HTERT RPE-1 (cell line): ENCODE measurements around the gene UGT1A8.

Source experiments
- in situ Hi-C: fragments of 300-500 bp; cut with MboI; formaldehyde crosslinking; loops from 4 replicates; pipeline ENCODE4 v1.14.3; 2020; ENCODE audit warnings: low sequenced_read_pairs

The UGT1A8 gene

DNA sequence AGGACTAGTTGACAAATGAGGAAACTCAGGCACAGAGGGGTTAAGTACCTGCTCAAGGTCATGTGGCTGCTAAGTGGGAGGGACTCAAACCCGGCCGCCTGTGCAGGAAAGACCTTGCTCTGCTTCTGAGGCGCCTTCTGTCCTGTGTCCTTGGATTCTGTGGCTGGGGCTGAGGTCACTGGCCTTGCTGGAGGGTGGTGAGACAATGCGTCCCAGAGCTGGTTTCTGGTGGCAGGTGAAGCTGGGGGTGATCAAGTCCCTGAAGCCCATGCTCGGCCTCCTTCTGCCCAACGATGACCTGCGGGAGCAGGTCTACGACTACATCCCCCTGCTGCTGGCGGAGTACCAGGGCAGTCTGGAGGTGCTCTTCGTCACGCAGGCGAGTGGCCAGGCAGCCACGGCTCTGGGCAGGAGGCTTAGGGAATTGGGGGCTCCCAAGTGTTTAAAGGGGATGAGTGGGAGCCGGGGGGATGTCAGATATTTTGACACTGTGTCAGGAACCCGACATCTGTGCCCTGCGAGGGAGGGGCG is 176.8 kb downstream of the UGT1A8 start:
- in situ Hi-C loops = no loop called here

DNA sequence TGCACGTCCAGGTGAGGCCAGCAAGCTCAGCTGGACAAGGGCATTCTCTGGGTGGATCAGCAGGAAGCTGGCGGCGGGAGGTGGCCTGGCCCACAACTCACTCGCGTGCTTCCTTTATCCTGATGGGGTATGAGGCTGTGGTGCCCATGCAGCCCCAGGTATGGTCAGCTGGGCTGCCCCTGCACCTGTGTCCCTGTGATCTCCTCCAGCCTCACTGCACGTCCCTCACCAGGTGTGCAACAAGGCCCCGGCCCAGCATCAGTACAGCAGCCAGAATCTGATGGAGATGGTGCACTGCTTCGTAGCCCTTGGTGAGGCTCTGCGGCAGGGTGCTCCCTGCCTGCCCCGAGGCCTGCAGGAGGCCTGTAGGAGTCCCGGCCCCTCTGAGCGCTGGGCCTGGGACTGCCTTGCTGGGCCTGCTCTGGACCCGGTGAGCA is 178.3 kb downstream of the UGT1A8 start:
- in situ Hi-C loops = no loop called here

DNA sequence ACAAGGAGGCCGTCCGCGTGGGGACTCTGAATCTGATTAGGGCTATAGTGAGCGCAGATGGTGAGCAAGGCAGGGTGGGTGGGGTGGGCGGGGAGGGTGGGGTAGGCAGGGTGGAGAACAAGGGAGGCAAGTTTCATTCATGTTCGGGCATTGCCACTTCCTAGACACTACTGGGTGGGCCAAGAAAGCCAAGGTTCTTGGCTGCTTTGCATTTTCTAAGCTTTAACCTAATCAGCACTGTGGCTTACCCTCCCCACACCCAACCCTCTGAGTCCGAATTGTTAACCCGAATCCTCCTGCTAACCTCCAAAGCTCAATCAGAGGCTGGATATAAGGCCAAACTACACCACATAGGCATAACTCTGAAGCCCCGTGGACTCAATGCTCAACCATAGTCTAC is 178.8 kb downstream of the UGT1A8 start:
- in situ Hi-C loops = no loop called here

DNA sequence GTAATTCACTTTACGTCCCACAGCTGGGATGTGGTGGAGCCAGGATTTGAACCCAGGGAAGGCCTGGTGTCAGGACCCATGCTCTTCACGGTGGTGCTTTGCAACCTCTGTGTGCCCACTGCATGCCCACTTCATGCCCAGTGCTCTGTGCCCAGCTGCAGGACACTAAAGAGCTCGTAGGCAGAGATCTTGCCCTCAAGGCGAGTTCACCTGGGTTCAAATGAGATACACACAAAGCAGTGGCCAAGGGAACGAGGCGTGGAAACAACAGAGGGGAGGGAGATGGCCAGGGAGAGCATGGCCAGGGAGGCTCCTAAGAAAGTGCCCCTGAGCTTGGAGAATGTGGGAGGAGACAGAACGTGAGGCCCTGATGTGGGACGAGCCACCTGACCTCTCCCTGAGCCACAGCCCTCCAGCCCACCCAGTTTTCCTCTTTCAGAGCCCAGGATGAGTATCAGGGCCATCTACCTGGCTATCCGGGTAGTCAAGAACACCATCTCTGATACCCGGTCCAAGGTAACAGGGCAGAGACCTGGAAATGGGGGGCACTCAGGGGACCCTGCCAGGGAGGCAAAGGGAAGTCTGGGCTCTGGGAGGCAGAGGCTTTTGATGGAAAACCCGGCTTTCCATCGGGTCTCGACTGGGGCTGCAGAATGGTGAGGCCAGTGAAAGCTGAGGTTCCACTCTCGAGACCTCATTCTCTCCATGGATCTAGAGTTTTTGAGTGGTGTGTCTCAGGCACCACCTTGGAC is 181.1 kb downstream of the UGT1A8 start:
- in situ Hi-C loops = no loop called here

DNA sequence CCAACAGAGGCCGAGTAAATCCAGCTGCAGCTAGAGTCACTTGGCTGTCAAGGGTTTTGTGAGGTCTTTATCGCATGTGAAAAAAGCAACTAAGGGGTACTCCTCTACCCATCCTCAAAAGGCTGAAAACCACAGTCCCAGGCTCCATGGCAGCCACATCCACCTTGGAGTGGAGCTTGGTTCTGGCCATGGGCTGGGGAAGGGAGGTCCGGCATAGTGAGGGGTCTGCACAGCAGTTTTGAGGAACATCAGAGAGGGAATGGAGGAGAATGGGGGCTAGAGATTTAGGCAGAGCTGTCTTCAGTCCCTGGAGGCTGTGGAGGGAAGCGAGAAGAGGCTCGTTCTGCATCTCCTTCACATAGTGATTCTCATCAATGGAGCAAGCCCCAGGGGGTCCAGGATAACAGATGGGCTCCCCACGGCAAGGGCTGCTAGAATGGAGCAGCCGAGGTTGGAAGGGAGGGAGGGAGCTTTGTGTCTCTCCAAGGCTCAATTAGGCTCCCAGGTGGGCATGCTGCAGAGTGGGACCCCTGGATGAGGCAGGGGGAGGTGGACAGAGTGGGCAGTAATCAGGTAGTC is 181.7 kb downstream of the UGT1A8 start:
- in situ Hi-C loops = no loop called here

DNA sequence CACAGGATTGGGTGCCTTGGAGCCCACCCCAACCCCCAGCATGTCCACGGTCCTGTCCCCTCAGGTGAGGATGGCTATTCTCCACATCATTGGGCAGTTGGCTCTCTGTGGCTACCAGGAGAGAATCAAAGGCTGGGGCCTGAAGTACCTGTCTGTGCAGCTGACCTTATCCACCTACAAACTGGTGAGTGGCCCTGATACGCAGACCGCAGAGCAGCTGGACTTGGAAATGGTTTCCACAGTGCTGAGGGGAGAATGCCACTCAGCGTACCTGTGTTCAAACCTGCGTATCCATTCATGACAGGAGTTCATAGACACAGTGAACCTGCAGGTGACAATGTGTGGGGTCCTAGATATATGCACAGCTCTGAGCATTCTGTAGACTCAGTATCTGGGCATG is 182.3 kb downstream of the UGT1A8 start:
- in situ Hi-C loops = no loop called here

DNA sequence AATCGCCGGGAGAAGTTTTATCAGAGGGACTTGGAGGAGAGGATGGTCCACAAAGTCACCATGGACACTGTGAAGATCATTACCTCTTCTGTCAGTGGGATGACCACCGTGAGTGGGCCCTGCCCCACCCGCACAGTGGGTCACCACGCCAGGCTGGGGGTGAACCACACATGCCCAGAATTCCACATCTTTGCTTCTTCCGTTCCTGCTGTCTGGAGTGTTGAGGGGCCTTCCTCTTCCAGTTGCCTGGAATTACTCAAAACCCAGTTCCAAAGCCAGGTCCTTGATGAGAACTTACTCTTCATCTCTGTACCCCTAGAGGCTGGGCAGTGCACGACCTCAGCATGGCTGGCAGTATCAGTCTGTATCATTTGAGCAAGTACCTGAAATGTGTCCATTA is 182.8 kb downstream of the UGT1A8 start:
- in situ Hi-C loops = no loop called here

DNA sequence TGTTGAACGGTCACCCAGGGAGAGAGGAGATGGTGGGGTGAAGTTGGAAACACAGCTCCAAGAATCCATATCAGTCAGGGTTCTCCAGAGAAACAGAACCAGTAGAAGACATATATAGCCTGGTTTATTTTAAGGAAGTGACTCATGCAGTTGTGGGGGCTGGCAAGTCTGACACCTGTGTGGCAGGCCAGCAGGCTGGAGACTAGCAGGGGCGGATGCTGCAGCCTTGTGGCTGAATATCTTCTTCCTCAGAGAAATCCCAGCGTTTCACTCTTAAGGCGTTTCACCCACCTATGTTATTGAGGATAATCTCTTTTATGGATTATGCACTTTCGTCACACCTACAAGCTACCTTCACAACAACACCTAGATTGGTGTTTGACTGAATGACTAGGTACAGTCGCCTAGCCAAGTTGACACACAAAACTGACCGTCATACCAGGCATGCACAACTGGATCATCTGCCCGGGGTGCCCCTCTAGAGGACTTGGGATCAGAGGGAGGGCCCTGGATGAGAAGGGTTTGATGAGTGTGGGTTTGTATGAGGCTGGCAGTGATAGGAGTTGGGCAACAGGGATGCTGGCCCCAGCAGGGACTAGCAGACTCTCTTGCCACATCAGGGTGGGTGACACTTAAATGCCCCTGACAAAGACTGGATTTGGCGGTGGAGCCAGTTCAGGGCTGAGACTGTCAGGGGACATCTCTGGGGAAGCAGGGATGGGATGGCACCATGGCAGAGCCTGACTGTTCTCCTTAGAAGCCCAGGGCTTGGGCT is 184.1 kb downstream of the UGT1A8 start:
- in situ Hi-C loops = no loop called here

DNA sequence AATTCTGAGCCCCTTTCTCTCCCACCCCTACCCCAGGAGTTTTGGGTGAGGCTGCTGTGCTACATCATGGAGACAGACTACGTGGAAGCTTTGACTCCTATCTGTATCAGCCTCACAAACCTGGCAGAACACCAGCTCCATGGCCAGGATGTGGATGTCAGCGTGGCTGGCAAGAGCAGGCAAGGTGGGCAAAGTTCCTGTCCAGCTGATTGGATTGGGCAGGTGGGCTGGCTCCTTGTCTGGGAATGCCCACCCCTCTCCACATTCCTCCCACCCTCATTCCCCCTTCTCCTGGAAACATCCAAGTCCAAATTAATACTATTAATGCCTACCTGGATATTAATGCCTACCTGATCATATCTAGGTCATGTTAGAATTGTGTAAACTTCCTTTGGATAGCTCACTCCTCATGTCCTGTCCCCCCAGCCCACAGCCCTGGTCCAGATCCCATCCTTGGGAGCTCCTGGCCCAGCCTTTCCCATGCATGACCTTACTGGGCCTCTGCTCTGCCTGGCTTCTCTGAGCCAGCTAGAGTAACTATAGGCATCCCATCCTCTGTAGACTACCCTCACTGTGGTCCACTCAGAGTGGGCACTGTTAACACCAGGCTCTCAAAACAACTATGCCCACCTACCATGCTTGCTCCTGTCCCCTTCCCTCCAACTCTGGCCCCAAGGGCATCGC is 184.8 kb downstream of the UGT1A8 start:
- in situ Hi-C loops = no loop called here

DNA sequence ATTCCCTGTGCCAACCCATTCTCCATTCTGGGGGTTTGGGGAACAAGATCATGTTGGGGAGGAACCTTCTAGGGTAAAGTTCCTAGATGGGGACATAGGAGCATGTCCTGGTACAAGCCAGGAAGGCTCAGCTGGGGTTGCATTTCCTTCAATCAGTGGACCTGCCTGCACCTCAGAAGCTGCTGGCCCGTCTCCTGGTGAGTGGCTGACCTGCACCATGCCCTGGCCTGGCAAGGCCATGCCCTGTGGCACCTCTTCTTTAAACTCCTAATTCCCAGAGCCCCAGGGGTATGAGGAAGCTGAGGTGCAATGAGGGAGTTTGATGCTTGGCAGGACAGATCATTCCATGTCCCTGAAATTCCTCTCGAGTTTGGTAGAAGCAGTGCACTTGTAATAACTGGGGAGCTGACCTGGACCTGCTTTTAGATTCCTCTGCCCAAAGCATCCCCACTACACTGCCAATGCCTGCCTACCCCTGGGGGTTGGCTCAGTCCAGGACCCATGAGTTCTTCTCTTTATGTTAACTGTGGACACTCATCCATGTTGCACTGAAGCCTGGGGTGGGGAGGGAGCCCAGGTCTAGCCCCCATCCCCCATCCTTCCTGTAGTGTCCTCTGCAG is 186.0 kb downstream of the UGT1A8 start:
- in situ Hi-C loops = no loop called here

DNA sequence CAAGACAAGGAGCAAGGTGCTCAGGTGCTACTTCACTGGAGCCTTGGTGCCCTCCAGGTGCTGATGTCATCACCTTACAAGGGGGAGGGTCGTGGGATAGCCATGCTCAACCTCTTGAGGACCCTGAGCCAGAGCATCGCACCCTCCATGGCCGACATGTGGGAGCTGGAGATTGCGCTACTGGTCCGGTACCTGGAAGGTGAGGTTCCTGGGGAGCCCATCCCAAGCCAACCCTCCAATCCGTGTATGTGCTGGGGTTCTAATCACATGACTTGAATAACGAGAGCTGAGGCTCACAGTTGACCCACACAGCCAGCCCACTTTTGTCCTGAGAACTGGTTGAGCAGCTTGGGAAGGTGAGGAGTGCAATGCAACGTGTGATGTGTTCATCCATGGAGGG is 186.6 kb downstream of the UGT1A8 start:
- in situ Hi-C loops = no loop called here

DNA sequence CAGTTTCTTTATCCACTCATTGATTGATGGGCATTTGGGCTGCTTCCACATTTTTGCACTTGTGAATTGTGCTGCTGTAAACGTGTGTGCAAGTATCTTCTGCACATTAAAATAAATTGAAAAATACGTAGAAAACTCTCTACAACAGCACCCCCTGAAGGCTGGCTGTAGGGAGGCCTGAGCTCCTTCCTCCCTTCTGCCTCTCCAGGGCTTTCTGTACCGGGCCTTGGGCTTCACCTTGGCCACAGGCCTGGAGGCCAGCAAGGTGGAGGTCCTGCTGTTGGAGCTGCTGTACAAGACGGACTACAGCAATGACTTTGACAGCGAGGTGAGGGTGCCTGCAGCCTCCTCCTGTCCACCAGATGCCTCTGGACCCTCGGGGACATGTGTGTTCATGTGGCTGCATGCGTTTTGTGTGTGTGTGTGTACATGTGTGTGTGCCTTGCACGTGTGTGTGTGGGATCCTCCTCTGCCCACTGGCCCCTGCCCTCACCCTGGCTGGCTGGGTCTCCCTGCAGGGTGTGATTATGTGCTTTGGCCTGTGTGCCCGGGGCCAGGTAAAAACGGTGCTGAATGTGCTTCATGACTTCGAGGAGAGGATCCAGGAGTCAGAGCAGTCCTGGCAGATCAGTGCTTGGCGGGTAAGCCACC is 189.9 kb downstream of the UGT1A8 start:
- in situ Hi-C loops = no loop called here

DNA sequence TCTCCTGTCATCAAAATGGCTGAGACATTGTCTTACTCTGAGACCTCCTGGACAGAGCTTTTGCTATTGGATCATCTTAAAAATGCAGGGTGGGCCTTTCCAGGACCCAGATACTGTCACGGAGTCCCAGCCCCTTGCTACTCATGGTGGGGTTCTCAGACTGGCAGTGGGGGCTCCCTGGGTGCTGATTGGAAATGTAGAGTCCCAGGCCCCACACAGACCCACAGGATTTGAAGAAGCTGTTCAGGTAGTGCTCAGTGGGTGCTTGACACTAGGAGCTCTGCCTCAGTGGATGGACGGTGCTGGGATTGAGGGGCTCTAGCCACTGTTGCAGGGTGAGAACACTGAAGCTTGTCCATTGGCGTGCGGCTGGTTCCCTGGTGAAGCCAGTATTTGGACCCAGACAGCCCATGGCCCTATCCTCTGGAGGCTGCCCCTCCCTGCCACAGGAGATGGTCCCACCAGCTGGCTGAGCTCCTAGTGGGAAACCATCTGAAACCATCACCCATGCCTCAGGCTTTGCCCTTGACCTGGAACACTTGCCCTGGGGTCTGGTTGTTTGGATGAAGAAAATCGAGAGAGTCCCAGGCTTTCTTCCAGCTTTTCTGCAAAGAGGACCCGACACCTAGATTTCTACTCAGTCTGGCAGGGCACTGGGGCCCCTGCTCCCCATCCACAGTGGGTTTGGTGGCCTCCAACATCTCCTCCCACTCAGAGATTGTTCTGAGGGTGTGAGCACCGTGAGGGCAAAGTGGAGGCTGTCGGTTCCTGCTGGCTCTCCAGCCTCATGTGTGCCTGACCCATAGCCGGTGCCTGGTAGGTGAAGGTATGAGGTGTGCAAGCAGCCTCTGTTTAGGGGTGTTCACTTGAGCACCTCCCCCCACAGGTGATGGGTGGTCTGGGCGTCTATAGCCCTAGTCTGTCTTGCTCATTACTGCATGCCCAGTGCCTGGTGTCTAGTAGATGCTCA is 190.8 kb downstream of the UGT1A8 start:
- in situ Hi-C loops = no loop called here

DNA sequence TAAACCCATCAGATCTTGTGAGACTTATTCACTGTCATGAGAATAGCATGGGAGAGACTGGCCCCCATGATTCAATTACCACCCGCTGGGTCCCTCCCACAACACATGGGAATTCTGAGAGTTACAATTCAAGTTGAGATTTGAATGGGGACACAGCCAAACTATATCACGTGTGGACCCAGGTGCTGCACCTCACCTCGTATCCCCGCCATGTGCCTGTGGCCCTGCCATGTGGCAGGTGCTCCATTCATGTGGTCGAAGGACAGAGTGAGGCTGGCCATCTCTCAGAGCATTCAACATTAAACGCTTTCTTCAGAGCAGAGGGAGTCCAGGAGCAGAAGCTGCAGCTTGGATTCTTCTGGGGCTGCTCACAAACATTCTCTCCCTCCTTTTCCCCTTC is 193.0 kb downstream of the UGT1A8 start:
- in situ Hi-C loops = no loop called here

DNA sequence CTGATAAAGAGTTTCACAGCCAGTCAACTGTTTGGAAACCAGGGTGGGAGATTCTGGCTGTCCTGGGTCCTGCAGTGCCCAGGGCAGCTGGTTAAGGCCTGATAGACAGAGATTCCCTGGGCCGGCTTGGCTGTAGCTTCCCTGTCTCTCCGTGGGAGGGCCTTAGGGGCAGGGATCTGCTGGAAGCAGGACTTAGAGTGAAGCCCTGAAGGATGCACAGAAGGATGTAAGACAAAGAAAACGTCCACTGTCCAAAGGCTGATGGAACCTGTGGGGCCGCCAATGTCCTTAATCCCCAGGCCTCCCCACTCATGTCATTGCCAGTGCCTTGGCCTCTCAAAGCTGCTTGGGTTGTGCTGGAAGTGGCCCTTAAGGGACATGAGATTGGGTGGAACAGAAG is 193.7 kb downstream of the UGT1A8 start:
- in situ Hi-C loops = no loop called here

DNA sequence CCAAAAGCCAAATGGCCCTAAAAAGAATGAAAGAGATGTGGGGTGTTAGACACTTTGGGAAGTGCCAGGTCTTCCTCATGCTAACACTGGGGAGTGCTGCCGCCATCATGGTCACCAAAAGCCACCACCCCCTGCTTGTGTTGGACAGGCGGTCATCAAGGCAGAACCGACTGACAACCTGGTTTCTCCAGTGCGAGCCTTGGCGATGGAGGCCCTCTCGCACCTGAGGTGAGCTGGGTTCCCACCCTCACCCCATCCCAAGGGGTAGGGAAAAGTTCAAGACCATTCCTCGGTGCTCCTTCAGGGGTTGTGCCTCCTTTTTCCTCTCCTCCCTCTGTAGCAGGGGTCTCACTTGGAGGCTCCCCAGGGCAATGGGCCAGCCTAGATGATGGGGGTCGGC is 194.3 kb downstream of the UGT1A8 start:
- in situ Hi-C loops = no loop called here

DNA sequence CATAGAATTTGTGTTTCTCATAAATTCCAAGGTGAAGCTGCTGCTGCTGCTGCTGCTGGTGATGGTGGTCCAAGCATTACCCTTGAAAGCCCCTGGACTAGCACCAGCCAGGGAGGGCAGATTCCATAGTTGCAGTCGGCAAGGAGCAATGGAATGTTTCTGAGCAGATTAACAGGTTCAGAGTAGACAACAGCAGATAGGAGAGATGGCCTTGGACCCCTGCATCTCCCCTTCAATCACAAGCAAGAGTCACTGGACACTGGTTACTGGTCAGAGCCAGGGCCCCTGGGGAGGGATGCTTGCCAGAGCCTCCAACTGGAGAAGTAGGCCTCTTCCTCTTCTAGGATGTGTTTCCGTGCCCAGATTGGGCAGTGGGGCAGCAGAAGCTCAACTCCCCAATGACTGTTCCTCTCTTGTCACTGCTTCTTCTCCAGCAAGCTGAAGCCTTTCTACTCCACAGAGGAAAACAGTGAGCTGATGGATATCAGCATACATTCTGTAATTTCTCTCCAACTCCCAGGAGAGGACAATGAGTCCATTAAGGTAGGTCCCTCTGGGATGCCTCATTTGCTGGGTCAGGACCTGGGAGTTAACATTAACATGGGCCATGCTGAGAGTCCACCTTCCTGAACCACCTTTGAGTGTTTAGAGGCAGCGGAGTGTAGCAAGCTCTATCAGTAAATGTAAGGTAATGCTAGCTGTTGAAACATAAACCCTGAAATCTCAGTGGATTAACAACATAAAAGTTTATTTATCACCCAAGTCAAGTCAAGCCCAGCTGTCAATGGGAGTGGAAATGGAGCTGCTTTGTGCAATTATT is 196.0 kb downstream of the UGT1A8 start:
- in situ Hi-C loops = no loop called here
